Hepatocyte (in vitro differentiated cells): ENCODE measurements around the gene MYO1D.

Experiments used
- EZH2 ChIP-seq: fragments of 200-600 bp; sonication (generic); IDR thresholded peaks from 2 replicates; pipeline ENCODE4 v1.6.1; 2016; ENCODE audit warnings: antibody characterized with exemption, mild to moderate bottlenecking, borderline replicate concordance
- TF ChIP-seq, protein P1 (sequence below): fragments of 200-600 bp; sonication (generic); IDR thresholded peaks from 2 replicates; pipeline ENCODE4 v1.5.1; 2016; ENCODE audit warnings: antibody characterized with exemption, mild to moderate bottlenecking; ENCODE audit not compliant: poor library complexity

DNA sequence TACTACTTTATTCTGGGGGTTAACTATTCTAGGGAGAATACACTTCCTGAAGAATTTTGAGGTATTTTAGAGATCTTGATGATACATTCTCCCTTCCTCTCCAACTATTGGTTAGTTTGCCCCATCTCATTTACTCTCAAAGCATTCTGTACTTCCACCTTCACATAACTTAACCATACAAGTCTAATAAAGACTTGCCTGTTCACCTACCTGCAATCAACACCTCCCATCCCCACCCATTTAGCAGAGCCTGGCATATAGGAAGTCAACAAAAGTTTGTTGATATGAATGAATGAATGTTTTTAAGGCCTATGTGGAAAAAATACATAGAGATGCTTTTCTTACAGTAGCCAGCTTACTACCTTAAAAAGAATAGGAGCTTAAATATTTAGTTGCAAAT lies 50.8 kb downstream of the MYO1D start:
- TF ChIP-seq, protein P1, sequence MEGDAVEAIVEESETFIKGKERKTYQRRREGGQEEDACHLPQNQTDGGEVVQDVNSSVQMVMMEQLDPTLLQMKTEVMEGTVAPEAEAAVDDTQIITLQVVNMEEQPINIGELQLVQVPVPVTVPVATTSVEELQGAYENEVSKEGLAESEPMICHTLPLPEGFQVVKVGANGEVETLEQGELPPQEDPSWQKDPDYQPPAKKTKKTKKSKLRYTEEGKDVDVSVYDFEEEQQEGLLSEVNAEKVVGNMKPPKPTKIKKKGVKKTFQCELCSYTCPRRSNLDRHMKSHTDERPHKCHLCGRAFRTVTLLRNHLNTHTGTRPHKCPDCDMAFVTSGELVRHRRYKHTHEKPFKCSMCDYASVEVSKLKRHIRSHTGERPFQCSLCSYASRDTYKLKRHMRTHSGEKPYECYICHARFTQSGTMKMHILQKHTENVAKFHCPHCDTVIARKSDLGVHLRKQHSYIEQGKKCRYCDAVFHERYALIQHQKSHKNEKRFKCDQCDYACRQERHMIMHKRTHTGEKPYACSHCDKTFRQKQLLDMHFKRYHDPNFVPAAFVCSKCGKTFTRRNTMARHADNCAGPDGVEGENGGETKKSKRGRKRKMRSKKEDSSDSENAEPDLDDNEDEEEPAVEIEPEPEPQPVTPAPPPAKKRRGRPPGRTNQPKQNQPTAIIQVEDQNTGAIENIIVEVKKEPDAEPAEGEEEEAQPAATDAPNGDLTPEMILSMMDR = no peak
- no peak for TF ChIP-seq EZH2
